GM13976 (cell line): Measurements from ENCODE around the gene IL1RL2.

Source experiments
- DNase-seq: peaks from one replicate; pipeline ENCODE4 v3.0.0; 2012; ENCODE audit warnings: low spot score
- in situ Hi-C: fragments of 300-500 bp; cut with MboI; formaldehyde crosslinking; loops from one replicate; pipeline ENCODE4 v1.12.0; 2022; ENCODE audit warnings: low sequenced_read_pairs, mixed read lengths, inconsistent platforms; ENCODE audit not compliant: unreplicated experiment
- TF ChIP-seq, protein P1 (sequence below): IDR thresholded peaks from 2 replicates; pipeline ENCODE4 v1.5.1; 2012; ENCODE audit warnings: borderline replicate concordance, mild to moderate bottlenecking; ENCODE audit not compliant: insufficient read depth; ENCODE audit errors: extremely low read depth, missing control alignments, control extremely low read depth

IL1RL2 gene

DNA sequence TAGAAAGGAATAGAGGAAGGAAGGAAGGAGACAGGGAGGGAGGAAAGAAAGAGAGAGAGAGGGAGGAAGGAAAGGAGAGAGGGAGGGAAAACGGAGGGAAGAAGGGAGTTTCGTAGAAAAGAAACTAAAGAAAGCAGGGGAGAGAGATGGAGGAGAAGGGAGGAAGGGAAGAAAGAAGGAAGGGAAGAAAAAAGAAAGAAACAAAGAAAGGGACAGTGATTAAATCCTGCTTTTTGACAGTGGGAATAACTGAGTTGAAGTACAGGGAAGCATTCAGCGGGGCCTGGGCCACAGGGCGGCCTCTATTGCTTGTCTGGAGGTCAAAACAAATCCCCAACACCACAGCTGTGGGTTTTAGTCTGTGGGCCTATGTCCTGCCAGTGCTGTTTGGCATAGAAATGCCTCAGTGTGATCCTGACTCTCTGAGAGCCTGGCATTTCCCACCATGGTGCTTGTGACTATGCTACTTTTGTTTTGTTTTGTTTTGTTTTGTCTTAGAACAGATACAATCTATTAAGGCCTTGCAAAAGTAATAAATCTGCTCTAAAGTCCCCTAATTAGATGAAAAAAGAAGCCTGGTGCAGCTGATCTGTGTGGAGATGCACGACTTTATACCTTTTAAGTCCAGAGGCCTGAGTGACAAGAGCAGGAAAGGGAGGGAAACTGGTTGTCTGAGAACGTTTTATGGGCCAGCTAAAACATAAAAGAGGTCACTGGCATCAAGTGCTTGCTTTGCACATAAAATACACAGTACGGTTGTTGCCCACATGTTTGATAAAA is 40.0 kb downstream of the IL1RL2 start:
- in situ Hi-C loops = no loop called here
- TF ChIP-seq, protein P1, sequence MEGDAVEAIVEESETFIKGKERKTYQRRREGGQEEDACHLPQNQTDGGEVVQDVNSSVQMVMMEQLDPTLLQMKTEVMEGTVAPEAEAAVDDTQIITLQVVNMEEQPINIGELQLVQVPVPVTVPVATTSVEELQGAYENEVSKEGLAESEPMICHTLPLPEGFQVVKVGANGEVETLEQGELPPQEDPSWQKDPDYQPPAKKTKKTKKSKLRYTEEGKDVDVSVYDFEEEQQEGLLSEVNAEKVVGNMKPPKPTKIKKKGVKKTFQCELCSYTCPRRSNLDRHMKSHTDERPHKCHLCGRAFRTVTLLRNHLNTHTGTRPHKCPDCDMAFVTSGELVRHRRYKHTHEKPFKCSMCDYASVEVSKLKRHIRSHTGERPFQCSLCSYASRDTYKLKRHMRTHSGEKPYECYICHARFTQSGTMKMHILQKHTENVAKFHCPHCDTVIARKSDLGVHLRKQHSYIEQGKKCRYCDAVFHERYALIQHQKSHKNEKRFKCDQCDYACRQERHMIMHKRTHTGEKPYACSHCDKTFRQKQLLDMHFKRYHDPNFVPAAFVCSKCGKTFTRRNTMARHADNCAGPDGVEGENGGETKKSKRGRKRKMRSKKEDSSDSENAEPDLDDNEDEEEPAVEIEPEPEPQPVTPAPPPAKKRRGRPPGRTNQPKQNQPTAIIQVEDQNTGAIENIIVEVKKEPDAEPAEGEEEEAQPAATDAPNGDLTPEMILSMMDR = no peak
- no peak for DNase-seq

DNA sequence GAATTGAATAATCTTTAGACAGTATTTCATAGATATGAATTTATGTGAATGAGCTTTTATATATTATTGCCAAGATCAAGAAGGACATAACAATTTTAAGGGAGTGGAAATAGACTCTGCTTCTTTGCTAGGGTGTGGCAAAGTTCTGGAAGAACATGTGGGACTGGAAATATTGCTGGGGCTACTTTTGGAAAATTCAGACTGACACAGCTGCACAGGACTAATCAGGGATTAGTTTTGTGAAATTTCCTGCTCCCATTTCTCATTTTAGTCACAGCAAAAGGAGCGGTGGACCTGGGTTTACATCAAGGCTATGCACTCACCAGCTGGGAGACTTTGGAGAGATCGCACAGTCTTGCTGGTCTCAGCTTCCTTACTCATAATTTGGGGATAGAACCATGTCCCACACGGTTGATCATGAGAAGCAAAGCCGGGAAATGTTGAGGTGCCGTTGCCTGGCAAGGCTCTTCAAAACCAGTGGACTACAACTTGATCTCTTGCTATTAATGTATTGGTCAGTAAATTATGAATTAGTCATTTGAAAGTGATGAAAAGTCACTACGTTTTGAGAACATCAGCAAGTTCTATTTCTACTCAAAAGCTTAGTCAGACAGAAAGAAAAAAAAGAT is 42.4 kb downstream of the IL1RL2 start:
- TF ChIP-seq, protein P1 = no peak
- in situ Hi-C loops = no loop called here
- no peak for DNase-seq

DNA sequence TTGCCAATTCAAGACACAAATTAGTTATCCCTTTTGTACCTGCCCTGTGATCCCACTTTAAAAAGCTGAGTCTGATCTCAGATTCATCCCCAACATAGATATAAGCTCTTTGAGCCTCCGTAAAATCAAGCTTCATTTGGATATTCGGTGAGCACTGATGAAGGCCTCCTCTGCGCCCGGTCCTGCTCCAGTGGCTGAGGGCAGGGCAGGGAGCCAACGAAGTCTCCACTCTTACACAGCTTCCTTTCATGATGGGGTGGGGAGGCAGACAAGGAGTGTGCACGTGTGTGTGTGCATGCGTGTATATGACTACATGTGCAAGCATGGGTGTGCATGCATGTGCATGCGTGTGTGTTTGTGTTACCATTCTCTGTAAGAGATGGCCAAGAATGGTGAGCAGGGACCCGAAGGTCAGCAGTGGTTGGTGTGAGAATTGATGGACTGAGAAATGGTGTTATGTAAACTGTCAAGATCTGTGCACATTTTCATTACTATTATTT is 43.6 kb downstream of the IL1RL2 start:
- TF ChIP-seq, protein P1 = no peak
- no peak for DNase-seq
- in situ Hi-C loops = no loop called here

DNA sequence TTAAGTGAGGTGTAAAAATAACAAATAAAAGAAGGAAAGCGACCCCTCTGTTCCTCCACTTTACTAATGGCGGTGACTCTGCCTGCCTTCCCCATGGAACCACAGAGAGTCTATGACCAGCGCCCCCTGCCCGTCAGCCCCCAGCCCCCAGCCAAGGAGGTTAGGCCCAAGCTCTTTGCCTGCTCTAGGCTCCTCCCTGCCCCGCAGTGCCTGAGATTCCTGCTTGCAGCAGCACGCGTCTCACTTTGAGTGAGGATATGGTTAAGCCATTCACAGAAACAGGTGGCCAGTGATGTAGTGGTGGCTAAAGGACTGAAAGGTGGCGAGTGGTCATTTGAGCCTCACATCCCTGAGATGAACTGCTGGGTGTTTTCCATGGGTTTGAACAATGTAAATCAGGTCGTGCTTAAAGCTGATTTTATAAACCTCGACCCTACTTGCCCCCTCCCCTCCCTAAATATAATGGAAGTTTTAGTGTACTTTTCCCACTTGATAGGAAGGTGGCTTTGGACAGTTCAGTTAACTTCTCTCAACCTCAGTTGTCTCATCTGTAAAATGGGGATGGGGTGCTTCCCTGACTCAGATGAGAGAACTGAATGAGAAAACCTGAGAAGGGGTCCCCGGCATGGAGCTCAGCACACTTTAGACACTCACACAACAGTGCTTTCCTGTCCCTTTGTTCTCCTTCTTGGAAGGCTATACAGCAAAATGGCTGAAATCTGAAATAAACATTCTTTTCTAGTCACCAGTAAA is 46.5 kb downstream of the IL1RL2 start:
- in situ Hi-C loops = no loop called here
- no peak for DNase-seq
- TF ChIP-seq, protein P1 = no peak

DNA sequence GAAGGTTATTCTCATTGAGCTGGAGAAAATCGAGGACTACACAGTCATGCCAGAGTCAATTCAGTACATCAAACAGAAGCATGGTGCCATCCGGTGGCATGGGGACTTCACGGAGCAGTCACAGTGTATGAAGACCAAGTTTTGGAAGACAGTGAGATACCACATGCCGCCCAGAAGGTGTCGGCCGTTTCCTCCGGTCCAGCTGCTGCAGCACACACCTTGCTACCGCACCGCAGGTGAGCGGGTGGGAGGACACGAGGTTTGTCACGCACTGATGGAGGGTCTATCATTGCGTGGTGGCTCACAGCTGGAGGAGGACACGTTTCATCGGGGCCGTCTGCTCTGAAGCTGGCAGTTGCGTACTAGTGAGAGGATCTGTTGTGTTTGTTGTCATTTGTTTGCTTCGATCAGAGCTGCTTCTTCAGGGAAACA is 48.2 kb downstream of the IL1RL2 start:
- in situ Hi-C loops = loop anchor here (5.0 kb wide), 1 partner anchor 213 kb away; no protein-coding TSS in a partner anchor
- TF ChIP-seq, protein P1 = no peak
- DNase-seq = no peak

DNA sequence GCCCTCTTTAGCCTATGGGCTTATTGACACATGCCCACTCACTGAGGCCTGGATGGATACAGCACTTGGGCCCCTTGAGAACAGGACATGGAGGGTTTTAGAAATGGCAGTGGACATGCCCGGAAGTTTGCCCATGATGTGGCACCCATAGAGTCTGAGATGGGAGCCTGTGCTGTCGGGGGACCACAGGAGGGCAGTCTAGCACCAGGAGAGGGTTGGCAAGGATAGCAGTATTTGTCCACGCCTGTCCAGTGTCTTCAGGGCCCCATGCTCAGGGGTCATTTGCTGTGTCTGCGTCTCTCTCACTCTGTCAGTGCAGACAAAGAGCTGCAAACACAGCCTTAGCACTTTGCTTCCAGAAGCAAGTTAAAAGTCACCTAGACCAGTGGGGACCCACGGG is 48.7 kb downstream of the IL1RL2 start:
- in situ Hi-C loops = loop anchor here (5.0 kb wide), 1 partner anchor 213 kb away; no protein-coding TSS in a partner anchor
- TF ChIP-seq, protein P1 = peak; percentile 8

More for the DNA sequence above, 48.7 kb downstream of the IL1RL2 start:
- DNase-seq = no peak
